HS-27A (cell line): ENCODE results near the gene HES5.

Source experiments
- DNase-seq: peaks from one replicate; pipeline ENCODE4 v3.0.0-alpha.2; 2012; ENCODE audit warnings: low read depth, missing footprints

The HES5 gene

DNA sequence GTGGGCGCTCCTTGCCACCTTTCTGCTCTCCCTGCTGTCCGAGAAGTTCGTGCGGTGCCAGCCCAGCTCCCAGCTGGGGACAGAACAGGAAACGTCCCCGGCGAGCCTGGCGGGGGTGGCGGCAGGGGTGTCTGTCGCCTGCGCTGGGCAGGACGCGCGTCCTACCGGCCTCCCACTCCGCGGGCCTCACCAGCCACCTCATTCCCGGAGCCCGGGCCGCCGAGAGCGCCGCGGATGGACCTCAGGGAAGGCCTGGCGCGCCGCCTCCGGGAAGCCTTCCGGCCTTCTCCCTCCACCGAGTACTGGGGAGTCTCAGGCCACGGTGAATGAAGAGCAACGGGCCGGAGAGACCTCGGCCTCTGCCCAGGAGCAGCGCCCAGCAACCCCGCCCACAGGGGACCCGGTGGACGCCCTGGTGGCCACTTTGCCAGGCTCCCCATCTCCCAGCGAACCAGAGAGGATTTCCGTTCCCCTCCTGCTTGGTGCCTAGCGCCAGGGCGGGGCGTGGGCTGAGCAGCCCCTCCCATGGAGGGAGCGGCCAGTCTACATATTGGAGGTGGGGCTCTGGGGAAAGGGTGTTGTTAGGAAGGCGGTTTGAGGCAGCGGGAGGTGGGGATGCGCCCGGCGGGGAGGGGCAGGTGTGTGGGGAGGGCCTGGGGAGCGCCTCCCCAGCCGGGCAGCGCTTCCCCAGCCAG lies 16.6 kb upstream of the HES5 start:
- DNase-seq = no peak

DNA sequence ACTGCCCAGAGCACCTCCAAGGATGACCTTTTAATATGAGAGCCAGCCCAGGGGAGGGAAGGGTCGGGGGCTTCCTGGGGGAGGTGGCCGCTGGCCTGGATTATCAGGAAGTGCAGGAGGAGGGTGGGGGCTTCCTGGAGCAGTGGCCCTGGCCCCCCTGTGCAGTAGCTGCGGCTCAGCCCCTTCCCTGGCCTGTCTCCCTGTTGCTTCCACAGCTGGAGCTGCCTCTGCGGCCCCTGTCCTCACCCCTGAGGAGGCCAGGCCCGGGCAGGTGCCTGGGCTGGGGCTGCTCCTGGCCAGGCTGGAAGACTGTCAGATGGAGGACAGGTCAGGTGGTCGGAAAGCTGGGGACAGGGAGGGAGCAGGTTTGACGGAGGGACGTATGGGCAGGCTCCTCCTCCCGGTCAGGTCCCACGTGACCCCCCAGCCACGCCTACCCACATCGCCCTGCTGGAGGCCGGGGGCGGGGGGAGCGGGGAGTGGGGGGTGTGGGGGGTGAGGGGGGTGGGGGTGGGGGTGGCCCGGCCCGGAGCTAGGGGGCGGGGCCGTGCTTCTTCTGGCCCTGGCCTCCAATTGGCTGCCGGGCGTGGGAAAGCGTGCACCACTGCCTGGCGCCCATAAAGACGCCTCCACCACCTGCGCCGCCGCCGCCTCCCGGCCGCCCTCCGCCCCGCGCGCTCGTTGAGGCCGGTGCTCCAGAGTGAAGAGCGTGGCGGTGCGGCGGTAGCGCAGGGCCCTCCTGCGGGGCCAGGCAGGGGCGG lies 15.9 kb upstream of the HES5 start:
- DNase-seq = no peak

DNA sequence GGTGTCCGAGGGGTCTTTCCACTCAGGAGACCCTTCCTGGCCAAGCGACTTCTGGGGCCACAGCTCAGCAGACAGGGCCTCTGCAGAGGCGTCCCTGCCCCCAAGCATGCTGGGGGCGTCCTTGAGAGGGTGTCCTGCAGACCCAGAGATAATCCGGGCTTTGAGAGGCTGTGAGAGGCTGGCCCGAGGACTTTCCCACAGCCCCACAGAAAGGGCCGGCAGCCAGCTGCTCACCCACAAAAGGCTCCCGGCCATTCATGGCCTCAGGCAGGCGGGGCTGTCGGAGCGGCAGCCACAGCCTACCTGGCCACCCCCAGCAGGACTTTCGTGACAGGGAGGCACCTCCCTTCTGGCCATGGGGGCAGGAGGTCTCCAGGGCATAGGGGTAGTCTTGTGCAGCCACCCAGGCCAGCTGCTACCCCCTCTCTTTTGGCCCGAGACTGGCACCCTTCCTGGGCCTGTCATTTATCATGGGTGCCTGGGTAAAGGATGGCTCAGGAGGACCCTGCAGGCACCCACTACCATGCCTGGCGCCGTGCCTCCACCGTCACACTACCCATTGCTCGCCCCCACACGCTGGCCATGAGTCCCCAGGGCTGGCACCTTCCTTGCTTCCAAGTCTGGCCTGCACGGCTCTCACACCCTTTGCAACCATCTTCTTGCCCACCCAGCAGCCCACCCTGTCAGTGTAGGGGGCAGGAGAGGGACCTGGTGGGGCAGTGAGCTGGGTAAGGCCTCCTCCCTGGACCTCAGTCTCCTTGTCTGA lies 15.0 kb upstream of the HES5 start:
- DNase-seq = no peak

DNA sequence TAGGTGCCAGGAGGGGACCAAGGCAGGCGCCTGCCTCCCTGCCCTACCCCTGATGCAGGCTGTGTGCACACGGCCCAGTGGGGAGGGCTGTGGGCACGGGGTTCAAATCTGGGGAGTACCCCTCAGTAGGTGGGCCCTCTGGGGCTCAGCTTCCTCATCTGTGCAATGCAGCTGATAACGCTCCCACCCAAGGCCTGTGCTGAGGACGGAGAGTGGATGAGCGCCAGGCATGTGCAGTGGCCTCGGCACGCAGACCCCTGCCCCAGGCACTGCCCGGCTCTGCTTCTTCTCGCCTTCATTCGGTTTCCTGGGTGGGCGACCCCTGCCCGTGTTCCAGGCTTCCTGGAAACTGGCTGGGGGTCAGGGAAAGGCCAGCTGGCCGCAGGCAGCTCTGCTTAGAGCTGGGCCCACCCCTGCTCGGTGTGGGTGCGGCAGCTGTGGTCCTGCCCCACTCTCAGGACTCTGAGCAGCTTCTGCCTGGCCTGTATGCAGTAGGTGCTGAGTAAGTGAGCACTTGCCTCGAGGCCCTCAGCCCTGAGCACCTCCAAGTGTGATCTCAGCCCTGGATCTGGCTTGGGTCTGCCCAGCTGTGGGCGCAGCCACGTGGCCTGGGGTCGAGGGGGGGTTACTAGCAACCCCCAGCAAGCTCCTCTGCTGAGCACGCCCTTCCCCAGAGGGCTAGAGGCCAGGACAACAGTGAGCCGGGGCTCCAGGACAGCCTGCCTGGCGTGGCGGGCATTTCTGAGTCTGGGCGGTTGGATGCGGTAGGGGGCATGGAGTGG lies 14.2 kb upstream of the HES5 start:
- DNase-seq = no peak

DNA sequence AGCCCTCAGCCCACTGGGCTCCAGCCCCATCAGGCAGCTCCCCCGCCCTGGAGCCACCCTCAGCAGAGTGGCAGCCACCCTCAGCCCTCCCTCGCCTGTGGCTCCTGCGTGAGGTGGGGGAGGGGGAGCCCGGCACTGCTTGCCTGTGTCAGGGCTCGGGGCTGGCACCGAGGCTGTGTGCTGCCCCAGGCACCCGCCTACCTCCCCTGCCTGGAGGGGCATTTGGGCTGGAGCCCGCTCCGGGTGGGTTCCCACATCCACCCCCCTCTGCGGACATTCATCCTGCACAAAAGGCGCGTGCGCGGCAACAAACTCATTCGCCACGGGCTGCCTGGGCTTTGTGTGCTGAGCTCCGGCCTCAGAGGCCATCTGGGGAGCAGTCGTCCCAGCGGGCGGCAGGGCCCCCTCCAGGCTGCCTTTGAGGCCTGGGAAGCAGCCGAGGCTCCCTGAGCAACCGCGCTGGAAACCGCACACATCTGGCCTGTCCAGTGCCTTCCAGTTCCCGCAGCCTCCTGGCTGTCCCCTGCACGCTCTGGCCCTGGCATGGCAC lies 13.6 kb upstream of the HES5 start:
- no peak for DNase-seq

DNA sequence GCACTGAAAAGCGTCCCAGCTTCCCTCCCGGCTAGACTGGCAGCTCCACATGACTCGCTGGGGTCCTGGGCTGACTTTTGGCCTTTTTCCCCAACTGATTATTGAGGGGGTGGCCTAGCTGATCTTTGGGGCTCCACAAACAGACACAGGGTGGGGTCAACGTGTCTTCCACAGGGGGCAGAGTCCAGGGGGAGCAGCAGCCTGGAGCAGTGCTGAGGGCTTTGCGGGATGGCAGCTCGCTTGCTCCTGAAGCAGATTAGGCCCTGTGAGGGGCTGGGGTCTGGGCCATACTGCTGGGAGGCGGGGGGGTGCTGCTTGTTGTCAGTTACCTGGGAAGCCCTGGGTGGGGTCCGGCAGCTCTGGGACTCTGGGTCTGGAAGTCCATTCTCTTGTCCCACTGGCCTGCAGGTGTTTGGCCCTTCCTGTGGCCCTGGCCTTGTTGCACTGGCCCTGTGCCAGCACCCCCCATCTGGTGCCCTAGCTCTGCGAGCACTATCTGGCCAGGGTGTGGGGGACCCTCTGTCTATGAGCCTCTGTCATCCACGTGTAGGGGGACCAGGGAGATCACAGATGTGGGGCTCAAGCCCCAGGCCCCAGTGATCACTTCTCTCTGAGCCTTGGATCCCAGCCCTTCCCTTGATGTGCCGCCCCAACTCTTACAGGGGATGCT lies 12.3 kb upstream of the HES5 start:
- no peak for DNase-seq

DNA sequence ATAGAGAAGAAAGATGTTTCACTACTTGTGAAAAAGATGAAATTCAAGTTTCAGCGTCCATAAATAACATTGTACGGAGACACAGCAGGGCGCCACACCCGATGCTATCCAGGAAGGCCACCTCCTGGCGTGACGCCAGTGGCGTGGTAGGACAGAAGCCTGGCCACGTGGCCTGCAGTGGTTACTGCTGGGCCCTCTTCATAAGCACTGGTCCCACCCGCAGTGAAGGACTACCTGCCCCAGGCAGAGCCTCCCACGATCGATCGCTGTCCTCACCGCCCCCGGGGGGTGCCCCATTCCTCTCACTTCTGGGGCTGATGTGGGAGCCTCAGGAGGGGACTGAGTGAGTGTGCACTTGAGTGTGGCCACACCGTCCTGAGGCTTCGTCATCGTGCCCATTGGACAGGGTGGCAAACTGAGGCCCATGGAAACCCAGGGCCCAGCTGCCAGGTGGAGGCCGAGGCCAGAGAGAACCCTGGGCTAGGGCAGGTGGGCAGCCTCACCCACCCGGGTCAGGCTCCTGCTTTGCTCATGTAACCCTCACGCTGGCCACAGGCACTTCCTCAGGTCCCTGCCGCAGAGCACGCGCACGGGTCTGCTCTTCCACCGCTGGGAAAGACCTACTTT lies 11.7 kb upstream of the HES5 start:
- no peak for DNase-seq

DNA sequence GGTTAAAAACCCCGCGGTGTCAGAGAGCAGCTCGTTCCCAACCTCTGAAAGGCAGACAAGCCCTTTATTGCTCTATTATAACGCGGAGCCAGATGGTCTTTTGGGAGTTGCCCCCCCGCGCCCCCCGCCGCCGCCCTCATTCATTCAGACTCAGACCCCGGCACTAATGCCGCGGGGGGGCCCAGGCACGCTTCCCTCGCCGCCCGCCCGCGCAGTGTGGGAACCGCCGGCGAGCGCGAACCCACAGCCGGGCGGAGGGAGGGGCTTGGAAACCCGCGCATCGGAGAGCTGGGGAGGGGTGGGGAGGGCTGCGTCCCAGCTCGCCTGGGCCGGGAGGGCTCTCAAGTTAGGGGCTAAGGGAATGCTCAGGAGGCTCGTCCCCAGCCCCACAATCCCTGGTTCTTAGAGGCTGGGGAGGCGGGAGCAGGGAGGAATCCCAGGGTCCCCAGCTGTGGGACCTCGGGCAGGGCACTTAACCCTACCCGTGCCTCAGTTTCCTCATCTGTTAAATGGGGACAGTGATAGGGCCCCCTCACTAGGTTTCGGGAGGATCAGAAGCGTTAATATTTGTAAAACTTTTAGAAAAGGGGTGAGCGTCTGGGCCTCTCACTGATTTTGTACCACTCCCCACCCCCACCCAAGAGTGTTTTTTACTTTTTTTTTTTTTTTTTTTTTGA lies 10.9 kb upstream of the HES5 start:
- no peak for DNase-seq

DNA sequence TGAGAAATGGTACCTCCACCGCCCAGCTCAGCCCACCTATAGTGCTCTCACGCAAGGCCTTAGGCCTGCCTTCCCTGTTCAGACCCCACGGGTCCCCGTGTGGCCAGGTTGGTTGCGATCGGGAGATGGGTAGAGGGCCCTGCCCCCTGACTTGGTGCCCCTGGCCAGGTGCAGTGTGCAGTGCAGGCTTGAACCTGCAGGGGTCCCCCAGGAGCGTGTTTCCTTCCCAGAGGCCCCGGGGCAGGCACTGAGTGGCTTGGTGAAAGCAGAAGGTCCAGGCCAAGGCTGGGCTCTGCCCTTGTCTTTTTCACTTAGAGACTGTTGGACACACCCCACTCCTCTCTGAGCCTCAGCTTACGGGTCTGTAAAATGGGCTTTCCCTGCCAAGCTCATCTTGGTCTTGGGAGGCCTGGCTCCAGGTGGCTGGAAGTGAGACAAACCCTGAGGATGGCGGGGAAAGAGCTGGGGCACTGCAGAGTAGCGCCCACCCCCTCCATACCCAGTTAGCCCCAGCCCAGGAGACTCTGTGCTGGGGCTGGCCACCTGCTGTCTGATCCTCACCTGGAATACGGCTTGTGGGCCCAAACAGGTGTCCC lies 9.3 kb upstream of the HES5 start:
- no peak for DNase-seq

DNA sequence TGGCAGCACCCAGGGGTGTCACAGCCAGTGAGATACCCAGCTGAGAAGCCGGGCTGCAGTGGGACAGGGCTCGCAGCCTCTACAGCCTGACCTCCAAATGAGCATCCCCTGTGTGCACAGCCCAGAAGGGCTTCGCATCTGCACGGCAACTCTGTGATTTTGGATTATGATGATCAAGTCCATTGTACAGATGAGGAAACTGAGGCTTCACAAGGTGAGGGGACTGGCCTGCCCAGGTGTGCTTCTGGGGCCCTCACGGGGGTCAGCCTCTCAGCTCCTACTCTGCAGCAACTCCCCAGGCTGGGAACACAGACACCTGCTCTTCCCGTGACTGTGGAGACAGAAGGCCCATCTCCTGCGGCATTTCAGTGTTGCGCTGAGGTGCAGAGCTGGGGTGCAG lies 8.8 kb upstream of the HES5 start:
- no peak for DNase-seq

DNA sequence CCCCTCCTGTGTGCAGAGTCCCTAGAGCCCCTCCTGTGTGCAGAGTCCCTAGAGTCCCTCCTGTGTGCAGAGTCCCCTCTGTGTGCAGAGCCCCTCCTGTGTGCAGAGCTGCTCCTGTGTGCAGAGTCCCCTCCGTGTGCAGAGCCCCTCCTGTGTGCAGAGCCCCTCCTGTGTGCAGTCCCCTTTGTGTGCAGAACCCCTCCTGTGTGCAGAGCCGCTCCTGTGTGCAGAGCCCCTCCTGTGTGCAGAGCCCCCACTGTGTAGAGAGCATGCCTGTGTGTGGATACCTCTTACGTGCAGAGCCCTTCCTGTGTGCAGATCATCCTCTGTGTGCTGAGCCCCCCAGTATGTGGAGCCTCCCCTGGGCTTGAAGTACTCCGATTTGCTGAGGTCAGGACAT lies 8.3 kb upstream of the HES5 start:
- no peak for DNase-seq

DNA sequence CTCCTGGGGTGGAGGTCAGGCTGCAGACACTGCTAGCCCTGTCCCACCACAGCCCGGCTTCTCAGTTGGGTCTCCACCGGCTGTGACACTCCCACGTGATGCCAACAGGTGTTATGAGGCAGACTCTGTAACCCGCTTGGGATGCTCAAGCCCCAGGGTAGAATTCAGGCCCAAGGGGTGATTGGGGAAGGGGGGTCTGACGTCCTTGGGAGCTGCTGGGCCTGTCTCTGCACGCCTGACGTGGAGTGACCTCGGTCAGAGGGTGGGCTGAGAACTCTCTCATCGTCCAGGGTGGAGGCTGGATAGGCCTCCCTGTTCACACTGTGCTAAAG lies 7.7 kb upstream of the HES5 start:
- no peak for DNase-seq

DNA sequence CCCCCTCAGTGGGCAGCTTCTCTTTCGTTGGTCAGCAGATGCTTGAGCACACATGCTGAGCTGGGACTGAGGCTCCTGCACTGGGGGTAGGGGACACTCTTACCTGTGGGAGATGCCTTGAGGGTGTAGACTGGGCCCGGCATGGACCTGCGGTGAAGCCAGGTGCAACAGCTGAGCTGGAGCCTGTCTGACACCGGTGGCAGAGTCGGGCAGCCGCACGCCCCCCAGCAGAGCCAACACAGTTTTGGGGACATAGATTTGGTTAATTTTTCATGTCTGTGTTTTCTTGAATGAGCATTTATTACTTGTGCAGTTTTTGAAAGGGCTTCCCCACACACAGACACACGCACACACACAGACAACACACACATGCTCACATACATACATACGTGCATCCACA lies 5.9 kb upstream of the HES5 start:
- no peak for DNase-seq

DNA sequence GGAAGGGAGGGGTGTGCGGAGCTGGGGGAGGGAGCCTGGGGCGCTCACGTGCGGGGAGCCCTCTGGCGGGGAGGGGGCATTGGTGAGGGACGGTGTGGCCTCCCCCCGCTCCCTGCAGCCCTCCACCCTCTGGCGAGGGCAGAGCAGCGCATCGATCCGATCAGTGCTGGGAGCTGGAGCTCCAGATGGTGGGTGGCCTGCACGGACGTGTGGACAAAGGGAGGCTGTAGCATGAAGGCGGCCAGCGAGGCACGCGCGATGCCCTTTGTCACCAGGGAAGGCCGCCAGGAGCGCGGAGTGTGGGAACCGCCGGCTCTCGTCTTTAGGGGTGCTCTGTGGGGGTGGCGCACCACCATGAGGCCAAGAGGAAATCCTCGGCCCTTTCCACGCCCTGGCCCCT lies 5.4 kb upstream of the HES5 start:
- DNase-seq = no peak

DNA sequence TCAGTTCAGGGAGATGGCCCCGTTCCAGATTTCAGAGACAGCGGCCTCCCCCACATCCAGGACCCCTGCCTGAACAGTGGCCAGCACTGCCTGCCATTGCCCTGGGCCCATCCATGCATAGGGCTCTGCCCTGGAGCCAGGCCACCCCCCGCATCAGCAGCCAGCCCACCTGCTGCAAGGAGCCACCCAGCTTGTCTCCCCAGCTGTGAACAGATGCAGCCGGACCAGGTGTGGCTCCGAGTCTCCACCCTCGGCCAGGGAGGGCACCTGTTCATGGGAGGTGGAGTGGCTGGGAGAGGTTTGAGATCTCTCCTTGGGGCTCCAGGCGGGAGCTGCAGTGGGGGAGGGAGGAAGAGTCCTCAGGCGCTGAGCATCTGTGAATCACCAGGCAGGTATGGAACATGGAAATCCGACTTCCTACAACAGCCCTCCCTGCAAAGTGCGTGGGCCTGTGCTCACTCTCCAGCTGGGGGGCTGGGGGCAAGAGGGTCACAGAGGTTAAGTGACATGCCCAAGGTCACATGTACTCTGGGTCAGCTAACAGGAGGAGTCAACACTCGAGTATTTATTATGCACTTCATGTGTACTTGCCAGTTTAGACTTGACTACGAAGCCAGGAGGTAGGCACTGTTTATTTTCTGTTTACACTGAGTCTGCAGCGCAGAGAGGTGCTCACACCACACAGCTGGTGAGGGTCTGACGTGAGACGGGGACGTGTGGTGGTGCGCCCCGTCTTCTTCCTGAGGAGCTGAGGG lies 4.8 kb upstream of the HES5 start:
- DNase-seq = no peak

DNA sequence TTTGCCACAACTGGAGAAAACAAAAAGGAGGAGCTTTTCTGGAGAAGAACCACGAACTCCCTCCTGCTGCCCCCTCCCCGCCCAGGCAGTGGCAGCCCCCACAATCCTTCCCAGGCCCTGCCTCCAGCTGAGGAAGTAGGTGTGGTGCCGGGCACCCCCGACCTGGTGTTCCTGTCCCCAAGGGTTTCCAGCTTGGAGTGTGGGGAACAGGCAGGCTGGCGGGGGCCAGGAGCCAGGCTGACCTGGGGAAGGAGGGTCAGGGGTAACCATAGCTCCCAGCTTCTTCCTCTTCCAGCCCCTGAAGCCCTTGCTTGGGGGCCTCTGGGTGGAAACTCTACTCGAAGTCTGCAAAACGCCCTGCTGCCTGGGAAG lies 4.2 kb upstream of the HES5 start:
- DNase-seq = no peak

DNA sequence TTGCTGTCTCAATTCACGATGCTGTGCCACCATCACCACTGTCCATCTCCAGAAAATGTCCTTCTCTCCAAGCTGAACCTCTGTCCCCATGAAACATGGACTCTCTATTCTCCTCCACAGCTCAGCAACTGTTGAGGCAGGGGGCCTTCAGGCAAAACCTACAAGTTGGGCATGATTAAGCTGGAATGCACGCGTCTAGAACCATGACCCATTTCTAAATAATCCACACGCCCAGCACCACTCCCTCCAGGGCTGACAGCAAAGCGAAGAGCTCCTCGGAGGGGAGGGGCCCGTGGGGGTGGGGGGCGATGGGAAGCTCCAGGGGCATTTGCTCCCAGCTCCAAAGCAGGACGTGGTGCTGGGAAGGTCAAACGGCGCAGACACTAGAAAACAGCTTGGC lies 3.3 kb upstream of the HES5 start:
- DNase-seq = no peak

DNA sequence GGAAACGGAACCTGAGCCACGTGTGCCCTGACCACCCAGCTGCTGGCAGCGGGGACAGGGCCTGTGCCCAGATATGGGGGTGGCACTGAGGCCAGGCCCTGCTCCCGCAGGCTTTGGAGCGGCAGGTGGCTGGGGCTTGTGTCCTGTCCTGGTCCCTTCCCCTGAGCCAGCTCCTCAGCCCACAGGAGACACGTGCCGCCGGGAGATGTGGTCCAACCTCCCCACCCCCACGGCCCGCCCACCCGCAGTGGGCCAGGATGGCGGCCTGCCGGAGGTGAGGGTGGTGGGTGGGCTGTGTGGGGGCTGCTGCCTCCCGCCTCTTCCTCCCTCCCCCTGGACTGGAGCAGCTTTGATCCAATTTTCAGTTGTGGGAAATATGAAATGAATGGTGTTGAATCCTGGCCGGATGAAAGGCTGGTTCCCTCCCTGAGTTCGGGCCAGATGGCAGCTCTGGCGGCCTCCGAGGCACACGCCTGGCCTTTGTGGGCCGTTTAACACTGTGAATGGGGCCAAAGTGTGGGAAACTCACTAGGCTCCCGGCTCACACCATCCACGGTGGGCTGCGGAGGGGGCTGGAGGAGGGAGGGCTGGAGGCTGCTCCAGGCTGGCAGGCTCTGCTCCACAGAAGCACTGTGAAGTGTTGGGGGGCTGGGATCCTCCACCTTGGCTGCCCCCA lies 2.6 kb upstream of the HES5 start:
- no peak for DNase-seq
